NCI-H446 (cell line): Measurements from ENCODE around the gene STING1.

Experiments used
- DNase-seq, 2 experiments: peaks; one replicate each; lab custom pipeline; 2025; lab: John Stamatoyannopoulos, UW

Gene STING1

GRCh38 chr5:139439013-139439903 is 43.3 kb downstream of the STING1 start, which contains the start of gene DNAJC18:
DNAJC18 (minus strand) TSS chr5:139439525; CDS start chr5:139439445, 80 bp downstream.
- DNase-seq = peak; percentile 85 to 96

- no peak for DNase-seq
Measured at GRCh38 chr5:139438707-139439012, 43.9 kb downstream of the STING1 start.

DNA sequence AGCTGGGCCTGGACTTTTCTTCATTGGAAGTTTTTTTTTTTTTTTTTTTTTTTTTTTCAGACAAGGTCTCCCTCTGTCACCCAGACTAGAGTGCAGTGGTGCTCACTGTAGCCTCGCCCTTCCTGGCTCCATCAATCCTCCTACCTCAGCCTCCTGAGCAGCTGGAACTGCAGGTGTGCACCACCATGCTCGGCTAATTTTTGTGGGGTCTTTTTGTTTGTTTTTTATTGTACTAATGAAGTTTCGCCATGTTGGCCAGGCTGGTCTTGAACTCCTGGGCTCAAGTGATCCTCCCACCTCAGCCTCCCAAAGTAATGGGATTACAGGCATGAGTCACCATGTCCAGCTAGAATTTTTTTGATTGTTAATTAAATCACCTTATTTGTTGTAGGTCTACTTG is 46.9 kb downstream of the STING1 start:
- no peak for DNase-seq

DNA sequence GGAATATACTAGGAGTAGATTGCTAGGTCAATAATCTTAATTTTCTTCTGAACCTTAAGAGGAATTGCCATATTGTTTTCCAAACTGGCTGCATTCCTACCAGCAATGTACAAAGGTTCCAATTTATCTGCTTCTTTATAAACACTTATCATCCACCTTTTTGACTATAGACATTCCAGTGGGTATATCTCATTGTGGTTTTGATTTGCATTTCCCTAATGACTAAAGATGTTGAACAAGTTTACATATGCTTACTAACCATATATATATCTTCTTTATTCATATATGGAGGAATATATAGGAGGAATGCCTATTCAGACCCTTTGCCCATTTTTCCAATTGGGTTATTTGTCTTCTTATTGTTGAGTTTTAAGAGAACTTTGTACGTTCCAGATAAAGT is 50.9 kb downstream of the STING1 start:
- DNase-seq = no peak

DNA sequence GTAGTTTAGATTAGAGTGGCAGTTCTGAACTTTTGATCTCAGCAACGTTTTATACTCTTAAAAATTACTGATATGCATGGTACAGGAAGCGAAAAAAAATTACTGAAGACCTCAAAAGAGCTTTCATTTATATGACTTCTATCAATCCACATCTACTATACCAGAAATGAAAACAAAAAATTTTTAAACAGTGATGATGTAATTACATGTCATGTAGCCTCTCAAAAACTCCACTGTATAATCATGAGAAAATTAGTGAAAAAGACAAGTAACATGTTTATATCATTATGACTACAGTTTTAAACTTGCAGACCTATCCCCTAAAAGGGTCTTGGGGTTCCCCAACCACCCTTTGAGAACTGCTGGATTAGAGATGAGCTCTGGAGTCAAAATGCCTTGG is 52.5 kb downstream of the STING1 start:
- DNase-seq = no peak

DNA sequence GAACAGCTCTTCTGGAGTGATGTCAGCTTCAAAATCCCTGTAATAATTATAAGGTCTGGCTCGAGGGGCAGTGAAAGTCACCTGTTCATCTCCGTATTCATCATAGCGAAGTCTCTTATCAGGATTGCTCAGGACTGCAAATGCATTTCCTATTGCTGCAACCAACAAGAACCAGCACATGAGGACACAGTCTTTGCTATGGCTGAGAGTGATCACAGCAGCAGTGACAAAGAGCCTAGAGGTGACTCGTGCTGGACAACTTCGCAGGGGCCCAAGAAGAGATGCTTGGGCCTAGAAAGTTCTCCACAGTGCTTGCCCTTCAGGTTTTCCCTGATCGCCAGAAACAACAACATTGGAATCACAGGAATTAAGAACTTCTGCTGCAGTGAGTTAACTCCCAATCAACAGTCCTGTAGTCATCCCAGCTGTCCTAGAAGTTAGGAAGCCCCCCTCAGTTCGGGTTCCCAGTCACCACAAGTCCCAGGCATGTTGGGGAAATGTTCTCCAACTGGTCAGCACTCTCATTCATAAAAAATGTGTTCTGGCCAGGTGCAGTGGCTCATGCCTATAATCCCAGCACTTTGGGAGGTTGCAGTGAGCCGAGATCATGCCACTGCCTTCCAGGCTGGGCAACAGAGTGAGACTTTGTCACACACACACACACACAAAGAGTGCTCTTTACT is 56.2 kb downstream of the STING1 start:
- no peak for DNase-seq
